T-helper 9 cell (primary cell): ENCODE data around the gene MTNR1B.

Experiments used
- DNase-seq: peaks from one replicate; pipeline ENCODE4 v3.0.0-alpha.2; 2020

Gene MTNR1B

DNA sequence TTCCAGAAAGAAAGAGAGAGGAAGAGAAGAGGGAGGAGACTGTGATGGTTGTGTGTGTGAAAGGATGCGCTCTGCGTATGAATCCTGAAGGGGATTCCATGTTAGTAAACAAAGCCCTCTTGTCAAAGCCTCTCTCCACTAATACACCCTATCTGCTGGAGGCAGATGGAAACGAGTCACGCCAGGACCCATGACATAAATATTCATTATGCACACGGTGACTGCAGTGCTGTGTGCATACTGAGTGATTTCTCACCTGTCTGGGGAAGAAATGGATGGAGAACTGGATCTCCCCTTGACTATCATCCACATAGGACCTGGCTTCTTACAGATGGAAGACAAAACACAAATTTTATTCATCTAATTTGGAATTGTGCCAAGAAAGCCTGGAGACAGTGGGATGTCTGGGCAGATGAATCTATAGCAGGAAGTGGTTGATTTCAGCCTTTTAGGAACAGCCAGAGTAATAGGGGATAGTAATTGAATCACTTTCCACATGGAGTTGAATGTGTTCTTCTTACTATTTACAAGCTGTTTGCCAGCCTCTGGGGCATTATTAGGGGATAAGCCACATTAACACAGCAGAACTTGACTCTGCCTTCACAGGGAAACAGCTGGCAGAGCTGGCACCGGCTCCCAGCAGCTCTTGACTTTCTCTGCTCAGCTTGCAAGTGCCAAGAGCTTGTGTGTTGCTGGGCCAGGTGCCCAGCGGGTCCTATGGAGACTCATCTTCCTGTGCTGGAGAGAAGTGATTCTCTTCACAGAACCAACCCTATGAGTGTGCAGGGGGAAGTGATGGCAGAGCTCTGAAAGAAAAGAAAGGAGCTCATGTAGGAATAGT is 9.0 kb downstream of the MTNR1B start:
- DNase-seq = no peak

DNA sequence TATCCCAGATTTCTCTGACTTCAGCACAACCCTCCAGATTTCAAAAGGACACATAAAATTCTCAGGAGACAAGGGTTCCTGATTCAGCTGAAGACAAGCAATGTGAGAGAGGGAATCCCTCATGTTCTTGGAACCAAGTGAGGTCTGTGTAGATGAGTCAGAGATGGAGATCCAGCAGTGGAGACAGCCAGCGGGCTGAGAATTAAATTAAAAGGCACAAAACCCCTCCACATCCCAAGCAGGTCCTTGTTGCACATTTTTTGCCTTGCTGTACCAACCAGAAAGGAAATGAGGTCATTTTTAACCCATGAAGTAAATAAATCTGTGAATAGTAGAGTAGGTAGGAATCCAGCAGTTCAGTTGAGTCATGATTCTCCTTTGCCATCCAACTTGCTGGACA is 9.7 kb downstream of the MTNR1B start:
- DNase-seq = no peak

DNA sequence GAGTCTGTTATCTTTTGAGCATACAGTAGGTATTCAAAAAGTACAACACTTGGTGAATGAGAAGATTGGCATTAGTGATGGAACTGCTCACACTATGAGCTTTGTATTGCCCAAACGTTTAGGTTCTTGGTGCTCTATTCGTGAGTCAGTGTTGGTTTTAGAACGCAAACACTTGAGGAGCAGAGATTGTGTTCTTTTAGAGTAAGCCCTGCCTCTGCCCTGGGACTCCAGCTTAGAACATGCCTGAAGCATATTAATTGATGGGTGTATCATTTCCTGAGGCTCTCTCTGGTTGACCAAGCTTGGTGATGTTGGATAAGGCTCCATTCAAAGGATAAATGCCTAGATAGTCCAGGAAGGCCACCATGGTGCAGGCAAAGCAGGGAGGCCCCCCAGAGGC is 10.9 kb downstream of the MTNR1B start:
- DNase-seq = no peak

DNA sequence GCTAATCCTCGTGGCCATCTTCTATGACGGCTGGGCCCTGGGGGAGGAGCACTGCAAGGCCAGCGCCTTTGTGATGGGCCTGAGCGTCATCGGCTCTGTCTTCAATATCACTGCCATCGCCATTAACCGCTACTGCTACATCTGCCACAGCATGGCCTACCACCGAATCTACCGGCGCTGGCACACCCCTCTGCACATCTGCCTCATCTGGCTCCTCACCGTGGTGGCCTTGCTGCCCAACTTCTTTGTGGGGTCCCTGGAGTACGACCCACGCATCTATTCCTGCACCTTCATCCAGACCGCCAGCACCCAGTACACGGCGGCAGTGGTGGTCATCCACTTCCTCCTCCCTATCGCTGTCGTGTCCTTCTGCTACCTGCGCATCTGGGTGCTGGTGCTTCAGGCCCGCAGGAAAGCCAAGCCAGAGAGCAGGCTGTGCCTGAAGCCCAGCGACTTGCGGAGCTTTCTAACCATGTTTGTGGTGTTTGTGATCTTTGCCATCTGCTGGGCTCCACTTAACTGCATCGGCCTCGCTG is 12.1 kb downstream of the MTNR1B start:
- DNase-seq = no peak

DNA sequence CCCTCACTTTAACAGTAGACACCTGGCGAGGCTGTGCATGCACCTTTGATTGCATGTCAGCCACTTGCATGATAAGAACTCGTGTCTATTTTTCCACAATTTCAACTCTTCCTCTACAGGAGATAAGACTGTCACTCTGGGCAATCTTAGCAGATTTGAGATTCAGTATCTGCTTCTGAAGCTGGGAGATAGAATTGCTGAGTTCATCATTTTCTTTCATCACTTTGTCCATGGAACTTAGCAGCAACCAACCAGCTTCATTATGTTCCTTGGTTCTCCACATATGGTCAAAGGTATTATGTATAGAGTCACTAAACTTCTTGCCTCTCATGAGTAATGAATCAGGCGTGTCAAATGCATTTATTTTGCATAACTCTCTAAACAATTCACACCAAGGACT is 17.1 kb downstream of the MTNR1B start:
- no peak for DNase-seq

DNA sequence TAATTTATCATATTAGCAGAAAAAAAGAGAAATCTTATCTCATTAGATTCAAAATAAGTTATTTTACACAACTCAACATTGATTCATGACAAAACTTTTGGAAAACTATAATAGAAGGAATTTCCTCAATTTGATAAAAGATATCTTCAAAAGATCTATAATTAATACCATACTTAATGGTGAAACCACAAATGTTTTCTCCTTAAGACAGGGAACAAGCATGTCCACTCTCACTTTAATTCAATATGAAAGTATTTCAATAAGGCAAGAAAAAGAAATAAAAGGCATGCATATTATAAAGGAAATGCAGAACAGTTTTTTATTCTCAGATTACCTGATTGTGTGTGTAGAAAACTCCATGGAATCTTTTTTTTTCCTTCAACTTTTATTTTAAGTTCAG is 23.6 kb downstream of the MTNR1B start:
- no peak for DNase-seq

DNA sequence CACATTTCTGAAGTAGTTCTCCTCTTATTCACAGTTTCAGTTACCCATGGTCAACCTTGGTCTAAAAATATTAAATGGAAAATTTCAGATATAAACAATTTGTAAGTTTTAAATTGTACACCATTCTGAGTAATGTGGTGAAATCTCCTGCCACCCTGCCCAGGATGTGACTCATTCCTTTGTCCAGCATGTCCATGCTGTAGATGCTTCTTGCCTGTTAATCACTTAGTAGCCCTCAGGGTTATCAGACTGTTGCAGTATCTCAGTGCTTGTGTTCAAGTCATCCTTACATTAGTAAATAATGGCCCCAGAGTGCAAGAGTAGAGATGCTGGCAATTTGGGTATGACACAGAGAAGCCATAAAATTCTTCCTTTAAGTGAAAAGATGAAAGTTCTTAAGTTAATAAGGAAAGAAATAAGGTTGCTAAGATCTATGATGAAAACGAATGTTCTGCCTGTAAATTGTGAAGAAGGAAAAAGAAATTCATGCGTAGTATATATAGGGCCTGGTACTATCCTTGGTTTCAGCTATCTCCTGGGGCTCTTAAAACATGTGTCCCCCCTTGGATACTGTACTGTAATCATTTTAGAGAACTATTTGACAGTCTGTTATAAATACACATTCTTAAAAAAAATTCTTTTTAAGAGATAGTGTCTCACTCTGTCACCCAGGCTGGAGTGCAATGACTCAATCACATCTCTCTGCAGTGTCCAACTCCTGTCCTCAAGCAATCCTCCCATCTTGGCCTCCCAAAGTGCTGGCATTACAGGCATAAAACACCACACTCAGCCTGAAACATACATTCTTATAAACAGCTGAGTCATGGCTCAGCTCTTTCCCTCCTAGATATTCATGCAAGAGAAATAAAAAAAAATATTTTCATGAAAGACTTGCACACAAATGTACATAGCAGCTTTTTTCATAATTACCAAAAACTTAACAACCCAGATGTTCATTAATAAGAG is 31.3 kb downstream of the MTNR1B start:
- DNase-seq = no peak

DNA sequence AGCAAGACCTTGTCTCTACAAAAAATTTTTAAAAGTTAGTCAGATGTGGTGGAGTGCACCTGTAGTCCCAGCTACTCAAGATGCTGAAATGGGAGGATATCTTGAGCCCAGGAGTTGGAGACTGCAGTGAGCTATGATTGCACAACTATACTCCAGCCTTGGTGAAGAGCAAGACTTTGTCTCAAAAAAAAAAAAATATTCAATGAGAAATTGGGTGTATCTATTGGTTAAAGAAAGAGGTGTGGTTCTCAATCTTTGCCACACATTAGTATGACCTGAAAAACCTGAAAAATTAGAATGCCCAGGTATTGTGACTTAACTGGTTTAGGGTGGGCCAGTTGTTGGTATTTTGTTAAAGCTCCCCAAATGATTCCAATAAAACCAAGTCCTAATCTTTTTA is 32.4 kb downstream of the MTNR1B start:
- no peak for DNase-seq

DNA sequence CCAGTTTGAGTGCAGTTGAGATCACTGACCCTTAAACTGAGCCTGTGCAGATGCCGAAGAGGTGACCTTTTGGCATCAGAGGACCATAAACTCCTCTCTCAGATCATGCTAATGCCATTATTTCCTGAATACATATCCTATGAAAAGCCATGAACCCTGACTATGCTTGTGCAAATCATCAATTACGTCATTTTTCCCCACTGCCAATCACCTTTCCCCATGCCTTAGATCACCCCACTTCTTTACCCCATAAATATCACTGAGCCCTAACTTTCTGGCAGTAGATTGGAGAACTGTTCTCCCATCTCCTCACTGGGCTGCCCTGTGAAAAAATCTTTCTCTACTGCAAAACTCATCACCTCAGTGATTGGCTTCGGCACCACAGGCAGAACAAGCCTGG is 32.9 kb downstream of the MTNR1B start:
- DNase-seq = no peak

DNA sequence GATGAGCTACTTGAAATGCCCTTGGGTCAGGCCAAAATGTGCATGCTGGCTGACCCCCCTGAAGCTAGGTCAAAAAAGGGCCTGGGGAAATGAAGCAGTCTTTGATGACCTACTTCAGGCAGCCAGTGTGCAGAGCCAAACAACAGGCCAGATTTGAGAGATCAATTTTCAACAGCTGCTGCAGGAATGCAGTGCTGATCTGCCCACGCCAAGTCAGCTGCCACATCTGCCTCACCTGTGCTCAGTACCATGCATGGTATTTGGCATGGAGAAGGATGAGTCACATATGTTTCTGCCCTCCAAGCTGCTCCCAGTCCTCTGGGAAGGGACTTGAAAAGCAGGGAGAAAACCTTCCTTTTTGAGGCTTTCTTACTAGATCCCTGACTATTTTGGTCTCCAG is 35.8 kb downstream of the MTNR1B start:
- DNase-seq = no peak

DNA sequence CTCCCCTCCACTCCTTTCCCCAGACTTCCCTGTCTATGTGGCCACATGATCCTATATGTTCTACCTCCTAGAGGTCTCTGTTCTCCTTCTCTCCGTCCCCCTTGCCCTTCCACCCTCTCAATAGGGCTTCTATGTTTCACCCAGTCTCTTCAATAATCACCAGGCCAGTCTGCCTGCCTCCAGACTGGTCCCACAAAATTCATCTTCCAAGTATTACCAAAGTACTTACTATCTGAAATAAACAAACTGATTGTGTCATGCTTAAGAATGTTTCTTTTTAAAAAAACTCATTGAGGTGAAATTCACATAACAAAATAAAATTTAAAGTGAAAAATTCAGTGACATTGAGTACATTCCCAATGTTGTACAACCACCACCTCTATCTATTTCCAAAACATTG is 44.2 kb downstream of the MTNR1B start:
- DNase-seq = no peak

DNA sequence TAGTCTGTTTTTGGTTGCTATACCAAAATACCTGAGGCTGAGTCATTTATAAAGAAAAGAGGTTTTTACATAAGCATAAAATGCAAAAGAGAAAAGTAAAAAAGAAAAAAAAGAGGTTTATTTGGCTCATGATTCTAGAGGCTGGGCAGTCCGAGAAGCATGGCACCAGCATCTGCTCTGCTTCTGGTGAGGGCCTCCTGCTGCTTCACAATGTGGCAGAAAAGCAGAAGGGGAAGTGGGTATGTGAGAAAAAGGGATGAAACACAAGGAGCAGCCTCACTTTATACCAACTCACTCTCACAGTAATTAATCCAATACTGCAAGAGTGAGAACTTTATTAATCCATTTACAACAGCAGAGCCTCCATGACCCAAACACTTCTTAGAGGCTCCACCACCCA is 47.1 kb downstream of the MTNR1B start:
- no peak for DNase-seq

DNA sequence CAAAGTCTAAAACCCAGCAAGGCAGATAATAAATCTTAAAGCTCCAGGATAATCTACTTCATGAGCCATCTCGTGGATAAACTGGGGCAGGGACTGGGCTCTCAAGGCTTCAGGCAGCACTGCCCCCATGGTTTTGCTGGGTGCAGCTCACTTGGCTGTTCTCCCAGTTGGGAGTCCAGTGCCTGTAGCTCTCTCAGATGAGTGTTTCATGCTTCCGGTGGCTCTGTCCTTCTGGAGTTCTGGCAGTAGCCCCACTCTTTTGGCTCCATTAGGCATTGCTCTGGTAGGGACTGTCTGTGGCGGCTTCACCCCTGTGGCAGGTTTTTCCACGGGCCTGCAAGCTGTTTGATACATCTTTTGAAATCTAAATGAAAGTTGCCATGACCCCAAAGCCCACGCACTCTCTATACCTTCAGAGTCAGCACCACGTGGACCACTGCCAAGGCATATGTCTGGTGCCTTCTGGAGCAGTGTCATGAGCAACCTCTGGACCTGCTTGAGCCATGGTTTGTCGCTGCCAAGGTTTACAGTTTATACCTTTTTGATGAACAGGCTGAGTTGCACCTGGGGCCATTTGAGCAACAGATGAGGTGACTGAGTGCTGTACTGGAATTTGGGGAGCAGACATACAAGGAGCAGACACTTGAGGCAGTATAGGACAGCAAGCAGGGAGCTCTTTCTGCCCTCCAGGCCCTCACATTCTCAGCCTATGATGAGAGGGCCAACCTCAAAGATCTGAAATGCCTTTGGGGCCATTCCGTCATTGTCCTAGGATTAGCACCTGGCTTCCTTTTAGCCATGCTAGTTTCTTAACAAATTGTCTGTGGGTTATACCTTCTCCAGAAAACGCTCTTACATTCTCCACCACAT is 48.6 kb downstream of the MTNR1B start:
- DNase-seq = no peak

DNA sequence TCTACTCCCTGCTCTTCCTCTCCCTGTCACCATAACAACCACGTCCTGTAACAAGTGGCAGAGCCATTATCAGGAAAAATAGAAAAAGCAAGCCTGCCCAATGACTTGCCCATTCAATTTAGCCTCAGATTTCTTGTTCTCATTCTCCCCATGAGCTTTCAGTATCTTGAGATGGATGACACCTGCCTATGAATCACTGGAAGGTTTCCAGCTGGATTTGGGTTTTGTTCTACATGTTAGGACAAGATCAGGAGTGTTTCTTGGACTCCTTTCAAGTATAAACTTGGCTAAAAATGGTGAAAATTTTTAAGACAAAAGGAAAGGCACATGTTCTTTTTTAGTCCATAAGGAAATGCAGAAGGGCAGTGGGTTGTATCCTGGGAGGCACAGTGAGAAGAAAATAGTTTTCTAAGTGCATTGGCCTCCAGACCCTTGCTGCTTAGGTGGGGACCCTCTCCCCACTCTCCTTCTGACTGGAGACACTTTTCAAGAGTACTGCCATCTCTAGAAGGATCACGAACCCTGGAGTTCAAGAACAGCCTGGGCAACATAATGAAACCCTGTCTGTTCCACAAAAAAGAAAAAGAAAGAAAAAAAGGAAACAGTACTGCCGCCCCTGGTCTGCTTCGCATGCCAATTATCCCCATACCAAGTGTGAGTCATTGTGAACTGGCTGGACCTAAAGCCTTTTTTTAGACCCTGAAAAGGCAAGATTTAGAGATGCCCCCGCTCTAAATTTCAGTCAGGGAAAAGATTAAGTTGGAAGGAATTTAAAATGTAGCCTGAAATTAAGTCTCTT is 51.0 kb downstream of the MTNR1B start:
- no peak for DNase-seq

DNA sequence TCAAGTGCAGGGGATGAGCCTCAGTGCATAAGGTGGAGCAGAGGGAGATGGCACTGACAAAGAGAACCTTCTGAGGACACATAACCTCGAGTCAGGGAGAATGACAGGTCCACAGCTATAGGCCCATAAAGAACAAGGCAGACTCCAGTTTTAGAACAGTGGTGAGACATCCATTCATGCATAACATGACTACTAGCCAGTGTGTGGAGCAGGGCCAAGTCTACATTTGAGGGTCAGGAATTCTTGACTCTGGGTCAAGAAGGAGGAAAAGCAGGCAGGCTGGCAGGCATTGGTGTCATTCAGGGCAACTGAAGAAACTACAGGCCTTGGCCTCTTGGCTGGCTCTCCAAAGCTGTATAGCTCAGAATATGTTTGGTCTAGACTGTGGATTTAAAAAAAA is 54.9 kb downstream of the MTNR1B start:
- no peak for DNase-seq

DNA sequence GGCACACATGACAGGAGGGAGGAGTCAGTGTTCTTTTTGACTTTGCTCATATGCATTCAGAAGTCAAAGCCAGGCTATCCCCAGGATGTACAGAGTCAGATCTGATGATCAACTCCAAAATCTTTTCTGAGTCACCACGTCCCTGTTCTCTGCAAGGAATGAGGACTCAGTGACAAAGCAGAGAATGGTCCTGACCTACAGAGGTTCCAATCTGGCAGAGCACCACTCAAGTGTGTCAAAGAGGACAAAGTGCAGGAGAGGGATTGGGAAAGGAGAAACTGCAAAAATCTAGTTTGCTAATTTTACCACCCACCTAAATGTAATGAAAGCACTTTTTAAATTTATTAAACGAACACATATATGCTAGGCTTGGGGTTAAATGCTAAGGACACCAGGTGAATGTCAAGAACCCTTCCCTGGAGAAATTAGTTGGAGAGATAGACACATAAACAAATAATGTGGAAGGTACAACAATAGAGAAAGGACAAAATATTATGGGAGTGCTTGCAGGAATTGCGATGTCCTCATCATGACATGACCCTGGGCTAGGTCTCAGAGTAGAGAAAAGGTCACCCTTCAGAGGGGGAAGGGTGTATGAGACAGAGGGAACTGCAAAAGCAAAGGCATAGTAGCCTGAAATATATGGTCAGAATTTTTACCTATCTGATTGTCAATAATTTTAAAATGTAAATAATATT is 56.3 kb downstream of the MTNR1B start:
- DNase-seq = no peak

DNA sequence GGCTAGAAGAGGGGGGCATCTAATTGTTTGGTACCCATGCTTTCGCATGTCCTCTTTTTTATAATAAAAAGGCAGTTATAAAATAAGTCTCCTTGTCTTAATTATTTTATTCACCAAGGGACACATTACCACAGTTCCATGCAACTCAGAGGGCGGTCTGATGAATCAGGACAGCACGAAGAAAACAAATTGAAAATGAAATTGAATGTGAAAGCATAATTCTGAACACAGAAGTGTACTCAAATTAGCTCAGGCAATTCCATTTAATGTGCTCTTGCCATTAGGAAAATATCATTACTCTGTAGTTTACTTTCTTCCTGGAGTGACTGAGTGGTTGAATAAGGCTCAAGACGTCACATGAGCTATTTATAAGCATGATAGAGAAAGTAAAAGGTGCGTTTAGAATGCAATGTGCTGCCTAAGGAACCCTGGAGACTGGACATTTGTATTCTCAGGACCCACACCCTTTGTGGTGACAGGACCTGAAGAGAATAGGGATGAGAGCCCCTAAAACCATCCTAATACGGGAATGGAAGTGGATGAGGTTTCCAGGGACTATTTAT is 59.6 kb downstream of the MTNR1B start:
- DNase-seq = no peak

DNA sequence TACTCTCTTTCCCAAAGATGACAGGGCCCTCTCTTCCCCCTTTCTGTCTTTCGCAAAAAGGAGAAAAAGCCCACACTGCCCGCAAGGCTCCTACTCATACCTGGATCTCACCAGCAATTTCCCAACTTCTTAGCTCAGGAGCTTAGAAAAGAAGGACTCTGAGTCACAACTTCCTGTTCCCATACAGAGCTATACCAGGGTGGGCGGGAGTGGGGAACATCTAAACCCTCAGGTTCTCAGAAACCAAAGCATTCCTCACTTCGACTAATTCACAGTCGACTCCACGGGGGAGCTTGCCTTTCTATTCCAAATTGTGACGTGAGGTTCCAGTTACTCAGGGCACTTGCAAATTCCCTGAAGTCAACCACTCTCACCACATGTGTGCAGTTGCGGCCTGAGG is 61.9 kb downstream of the MTNR1B start:
- DNase-seq = no peak
